Glutamatergic neuron (in vitro differentiated cells): ENCODE results near the gene CYB561A3. TPM values are rescaled to one million over a fixed set of nuclear protein-coding genes. Genes with fewer than 3 reads are reported as not detected.

Experiments used
- DNase-seq: peaks from one replicate; pipeline ENCODE4 v3.0.0; 2022
- H3K27ac Mint-ChIP-seq: one replicate; pipeline ENCODE4 v1.8.0; 2020; ENCODE audit warnings: mild to moderate bottlenecking, mixed read lengths, inconsistent platforms; ENCODE audit not compliant: unreplicated experiment
- H3K27me3 Mint-ChIP-seq: one replicate; pipeline ENCODE4 v1.8.0; 2020; ENCODE audit warnings: mild to moderate bottlenecking, moderate library complexity, mixed read lengths, inconsistent platforms; ENCODE audit not compliant: unreplicated experiment
- H3K36me3 Mint-ChIP-seq: one replicate; pipeline ENCODE4 v1.8.0; 2020; ENCODE audit warnings: mild to moderate bottlenecking, mixed read lengths, inconsistent platforms; ENCODE audit not compliant: unreplicated experiment
- H3K4me1 Mint-ChIP-seq: one replicate; pipeline ENCODE4 v1.8.0; 2020; ENCODE audit warnings: mild to moderate bottlenecking, low read depth, mixed read lengths, inconsistent platforms; ENCODE audit not compliant: unreplicated experiment
- H3K4me3 Mint-ChIP-seq: one replicate; pipeline ENCODE4 v1.8.0; 2020; ENCODE audit warnings: mild to moderate bottlenecking, mixed read lengths, inconsistent platforms; ENCODE audit not compliant: unreplicated experiment
- H3K9me3 Mint-ChIP-seq: one replicate; pipeline ENCODE4 v1.8.0; 2020; ENCODE audit warnings: mild to moderate bottlenecking, moderate library complexity, mixed read lengths, inconsistent platforms; ENCODE audit not compliant: unreplicated experiment
- CTCF ChIP-seq: fragments of 200-600 bp; sonication (generic); IDR thresholded peaks from one replicate; pipeline ENCODE4 v1.5.0; 2021; ENCODE audit not compliant: partially characterized antibody, unreplicated experiment
- total RNA-seq: library from RNA; stranded (reverse); fragmentation: NEBNext Ultra II Directional; extraction: Animal tissue kit (Norgen Biotek cat#: 25700); gene quantifications from one replicate; pipeline ENCODE4 v1.2.1, GENCODE V29; 2021; ENCODE audit not compliant: unreplicated experiment

Gene CYB561A3
- total RNA-seq, 1 donor from 2014 or later: 20.6 TPM

DNA sequence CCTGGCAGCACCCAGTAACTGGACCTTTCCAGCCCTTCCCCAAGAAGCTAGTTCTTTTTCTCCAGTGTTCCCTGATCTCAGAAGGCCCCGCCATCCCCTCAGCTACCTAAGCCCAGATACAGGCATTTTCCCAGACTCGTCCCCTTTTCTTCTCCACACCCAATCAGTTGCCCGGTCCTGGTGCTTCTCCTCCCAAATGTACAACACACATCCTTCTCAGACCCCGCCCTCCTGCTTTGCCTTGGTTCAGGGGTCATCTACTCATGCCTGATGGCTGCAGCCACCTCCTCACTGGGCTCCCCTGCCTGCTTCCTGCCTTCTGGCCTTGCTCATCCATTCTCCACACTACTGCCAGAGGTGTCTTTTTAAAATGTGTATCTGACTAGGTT is 22.2 kb downstream of the CYB561A3 start:
- Mint-ChIP-seq H3K9me3 (peaks cover 4% of the 10 kb centered on the region), H3K4me3 (no peak overlapping the region), H3K4me1 (peaks cover 6% of the 10 kb centered on the region), H3K27ac (no peak overlapping the region), H3K27me3 (peaks cover 4% of the 10 kb centered on the region), H3K36me3 (no peaks in the 10 kb centered on the region)
- no peak for DNase-seq
- no peak for TF ChIP-seq CTCF

- Mint-ChIP-seq H3K27ac (no peak overlapping the region), H3K4me1 (peaks cover 4% of the 10 kb centered on the region), H3K27me3 (peaks cover 4% of the 10 kb centered on the region), H3K9me3 (peaks cover 4% of the 10 kb centered on the region), H3K36me3 (no peaks in the 10 kb centered on the region), H3K4me3 (no peak overlapping the region)
- no peak for TF ChIP-seq CTCF
- no peak for DNase-seq
These were observed 22.7 kb downstream of the CYB561A3 start for GRCh38 chr11:61338783-61339489.

GRCh38 chr11:61337706-61338470 is 23.8 kb downstream of the CYB561A3 start:
- H3K4me3 Mint-ChIP-seq: no peak overlapping the region

GRCh38 chr11:61336171-61336935 is 25.3 kb downstream of the CYB561A3 start:
- H3K4me1 Mint-ChIP-seq: peaks cover 19% of the 10 kb centered on the region
- peak; percentile 96 for TF ChIP-seq CTCF
- H3K36me3 Mint-ChIP-seq: no peaks in the 10 kb centered on the region
- DNase-seq: peak; percentile 86
- no peak overlapping the region for H3K4me3 Mint-ChIP-seq
- peaks cover 13% of the 10 kb centered on the region for H3K9me3 Mint-ChIP-seq
- H3K27me3 Mint-ChIP-seq: peaks cover 10% of the 10 kb centered on the region
- peak overlapping the region; percentile 90 for H3K27ac Mint-ChIP-seq

More at GRCh38 chr11:61337706-61338470, 23.8 kb downstream of the CYB561A3 start:
- H3K4me1 Mint-ChIP-seq: peaks cover 7% of the 10 kb centered on the region
- H3K27me3 Mint-ChIP-seq: peaks cover 10% of the 10 kb centered on the region
- TF ChIP-seq CTCF: no peak
- peaks cover 8% of the 10 kb centered on the region for H3K9me3 Mint-ChIP-seq
- no peaks in the 10 kb centered on the region for H3K36me3 Mint-ChIP-seq
- no peak overlapping the region for H3K27ac Mint-ChIP-seq
- DNase-seq: no peak
